ENCODE measurements around the gene RXRG. TPM values are rescaled to one million over a fixed set of nuclear protein-coding genes. Genes with fewer than 3 reads are reported as not detected.

The RXRG gene
- total RNA-seq, 4 donors from 2014 or later: 0.17 to 1.5 TPM; not detected in 2

DNA sequence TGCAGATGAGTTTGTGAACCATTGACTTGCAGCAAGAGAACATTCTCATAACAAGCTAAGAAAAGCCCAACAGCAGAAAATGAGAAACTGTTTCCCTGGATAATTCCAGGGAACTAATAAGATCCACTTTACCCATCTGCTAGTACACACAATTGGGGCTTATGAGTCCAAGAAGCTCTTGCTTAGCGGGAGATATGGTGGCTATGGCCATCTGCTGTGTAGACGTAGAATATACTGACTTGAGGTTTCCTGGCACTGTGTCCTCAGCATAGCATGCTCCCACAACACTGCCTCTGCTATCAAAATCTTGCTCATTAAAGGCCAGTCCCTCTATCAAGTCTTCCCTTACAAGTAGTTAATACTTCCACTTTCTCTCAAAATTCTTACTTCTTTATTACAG is 6.8 kb upstream of the RXRG start:
- no peak for TF ChIP-seq CTCF (IDR thresholded peaks at IDR 0.05; ENCODE audit: low read depth)

GRCh38 chr1:165449131-165449530 is 4.2 kb upstream of the RXRG start:
- TF ChIP-seq CTCF (IDR thresholded peaks at IDR 0.05; ENCODE audit: low read depth): no peak

- no peak for TF ChIP-seq CTCF (IDR thresholded peaks at IDR 0.05; ENCODE audit: low read depth)
These were observed 462 bp upstream of the RXRG start for GRCh38 chr1:165445388-165445787.

GRCh38 chr1:165443539-165444311 is 1.2 kb downstream of the RXRG start:
- no peak for TF ChIP-seq CTCF (IDR thresholded peaks at IDR 0.05; ENCODE audit: low read depth)

- TF ChIP-seq CTCF (IDR thresholded peaks at IDR 0.05; ENCODE audit: low read depth): no peak
These were observed 2.3 kb downstream of the RXRG start for GRCh38 chr1:165442653-165443052.

- TF ChIP-seq CTCF (IDR thresholded peaks at IDR 0.05; ENCODE audit: low read depth): no peak
These were observed 2.9 kb downstream of the RXRG start for GRCh38 chr1:165442053-165442452.

DNA sequence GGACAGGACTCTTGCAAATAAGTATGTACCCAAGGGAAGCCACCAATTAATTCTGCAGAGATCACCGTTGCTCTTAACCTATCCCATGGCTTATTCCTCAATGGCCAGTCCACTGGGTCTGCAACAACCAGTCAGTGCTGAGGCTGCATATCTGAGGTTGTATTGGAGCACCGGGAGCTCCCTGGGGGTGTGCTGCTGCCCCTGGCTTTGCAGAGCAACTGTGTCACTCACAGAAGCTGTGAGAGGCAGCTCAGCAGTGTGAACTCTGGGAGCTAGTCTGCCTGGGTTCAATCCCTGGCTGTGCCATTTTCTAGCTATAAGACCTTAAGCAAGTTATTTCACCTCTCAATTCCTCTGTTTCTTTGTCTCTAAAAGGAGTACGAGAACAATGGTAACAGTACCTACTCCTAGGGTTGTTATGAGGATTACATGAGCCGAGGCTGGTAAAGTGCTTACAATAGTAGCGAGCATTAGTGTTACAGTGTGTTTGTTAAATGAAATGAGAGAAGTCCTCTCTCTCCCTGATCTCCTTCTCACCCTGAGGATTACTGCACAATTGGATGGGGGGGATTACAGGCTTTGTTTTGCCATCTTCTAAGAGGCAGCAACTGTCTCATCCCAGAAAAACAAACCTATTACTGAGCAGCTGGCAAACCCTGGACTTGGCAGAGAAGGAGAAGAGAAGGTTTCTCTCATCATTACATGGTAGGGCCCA is 3.6 kb downstream of the RXRG start:
- TF ChIP-seq CTCF (IDR thresholded peaks at IDR 0.05; ENCODE audit: low read depth): no peak
